GM23338 (cell line): ENCODE measurements around the gene PPP2R5D. TPM values are rescaled to one million over a fixed set of nuclear protein-coding genes. Genes with fewer than 3 reads are reported as not detected.

Experiments
- ATAC-seq: fragments of 200-7000 bp; cut with Tn5 transposase; 3 replicates; pipeline ENCODE4 v1.9.1; 2020
- DNase-seq: peaks from one replicate; pipeline ENCODE4 v3.0.0-alpha.2; 2015; ENCODE audit warnings: low spot score
- H2AFZ ChIP-seq: fragments of 200-600 bp; sonication (generic); 2 replicates; pipeline ENCODE4 v1.8.0; 2016; ENCODE audit warnings: antibody characterized with exemption, mild to moderate bottlenecking, moderate library complexity
- H3F3A ChIP-seq: fragments of 200-600 bp; sonication (generic); replicated peaks from 2 replicates; pipeline ENCODE4 v1.8.0; 2017; ENCODE audit warnings: antibody characterized with exemption, mixed run types, low read depth
- H3K27ac ChIP-seq: fragments of 200-600 bp; sonication (generic); 2 replicates; pipeline ENCODE4 v1.6.1; 2016; ENCODE audit warnings: low read depth
- H3K27me3 ChIP-seq: fragments of 200-600 bp; sonication (generic); 2 replicates; pipeline ENCODE4 v1.8.0; 2016; ENCODE audit warnings: mild to moderate bottlenecking, mixed run types, moderate library complexity; ENCODE audit not compliant: insufficient read depth
- H3K36me3 ChIP-seq: fragments of 200-600 bp; sonication (generic); 2 replicates; pipeline ENCODE4 v1.8.0; 2016; ENCODE audit warnings: mild to moderate bottlenecking; ENCODE audit not compliant: insufficient read depth
- H3K4me1 ChIP-seq: fragments of 200-600 bp; sonication (generic); 2 replicates; pipeline ENCODE4 v1.8.0; 2016; ENCODE audit warnings: mild to moderate bottlenecking, moderate library complexity; ENCODE audit not compliant: insufficient read depth
- H3K4me2 ChIP-seq: fragments of 200-600 bp; sonication (generic); 2 replicates; pipeline ENCODE4 v1.7.1; 2017; ENCODE audit warnings: mixed run types
- H3K4me3 ChIP-seq: fragments of 200-600 bp; sonication (generic); 2 replicates; pipeline ENCODE4 v1.6.1; 2016; ENCODE audit warnings: mixed run types
- H3K79me2 ChIP-seq: fragments of 200-600 bp; sonication (generic); replicated peaks from 2 replicates; pipeline ENCODE4 v1.8.0; 2017; ENCODE audit warnings: mild to moderate bottlenecking; ENCODE audit not compliant: insufficient read depth
- H3K9me2 ChIP-seq: fragments of 200-600 bp; sonication (generic); 2 replicates; pipeline ENCODE4 v1.8.0; 2017; ENCODE audit not compliant: insufficient read depth
- H4K20me1 ChIP-seq: fragments of 200-600 bp; sonication (generic); replicated peaks from 2 replicates; pipeline ENCODE4 v1.8.0; 2017; ENCODE audit warnings: mild to moderate bottlenecking; ENCODE audit not compliant: insufficient read depth
- H3K27ac Mint-ChIP-seq: 2 replicates; pipeline ENCODE4 v1.8.0; 2020; ENCODE audit warnings: inconsistent platforms, mild to moderate bottlenecking, moderate library complexity, mixed read lengths
- H3K27me3 Mint-ChIP-seq: 3 replicates; pipeline ENCODE4 v1.8.0; 2022; ENCODE audit warnings: low read depth, mild to moderate bottlenecking, moderate library complexity, mixed read lengths, inconsistent platforms; ENCODE audit not compliant: insufficient read depth, poor library complexity
- H3K36me3 Mint-ChIP-seq: 3 replicates; pipeline ENCODE4 v1.8.0; 2021; ENCODE audit warnings: low read depth, mild to moderate bottlenecking, inconsistent platforms, moderate library complexity, mixed read lengths
- H3K4me1 Mint-ChIP-seq: 3 replicates; pipeline ENCODE4 v1.8.0; 2020; ENCODE audit warnings: mild to moderate bottlenecking, inconsistent platforms, mixed read lengths
- H3K4me3 Mint-ChIP-seq: 3 replicates; pipeline ENCODE4 v1.8.0; 2021; ENCODE audit warnings: moderate library complexity, mild to moderate bottlenecking, inconsistent platforms, mixed read lengths
- H3K9me3 Mint-ChIP-seq: 3 replicates; pipeline ENCODE4 v1.8.0; 2020; ENCODE audit warnings: moderate library complexity, mild to moderate bottlenecking, inconsistent platforms, mixed read lengths
- CREB1 ChIP-seq: fragments of 250-450 bp; sonication (Bioruptor Pico); IDR thresholded peaks from 2 replicates; pipeline ENCODE4 v1.5.0; 2020; ENCODE audit warnings: low read depth, mild to moderate bottlenecking, moderate library complexity
- ETS1 ChIP-seq: IDR thresholded peaks from 2 replicates; pipeline ENCODE4 v1.6.1; 2016; ENCODE audit warnings: antibody characterized with exemption
- EZH2 ChIP-seq: fragments of 200-600 bp; sonication (generic); IDR thresholded peaks from one replicate; pipeline ENCODE4 v1.8.0; 2017; ENCODE audit warnings: antibody characterized with exemption, mild to moderate bottlenecking, low read depth; ENCODE audit not compliant: unreplicated experiment
- EZH2phosphoT487 ChIP-seq: fragments of 200-600 bp; sonication (generic); IDR thresholded peaks from one replicate; pipeline ENCODE4 v1.8.1; 2018; ENCODE audit warnings: antibody characterized with exemption; ENCODE audit not compliant: unreplicated experiment
- JUNB ChIP-seq: IDR thresholded peaks from one replicate; pipeline ENCODE4 v1.6.1; 2016; ENCODE audit warnings: antibody characterized with exemption; ENCODE audit not compliant: unreplicated experiment
- NANOG ChIP-seq: IDR thresholded peaks from 2 replicates; pipeline ENCODE4 v1.6.1; 2016; ENCODE audit warnings: antibody characterized with exemption, borderline replicate concordance
- POLR2AphosphoS5 ChIP-seq: IDR thresholded peaks from 2 replicates; pipeline ENCODE4 v1.6.1; 2016; ENCODE audit warnings: antibody characterized with exemption, low read depth
- REST ChIP-seq: IDR thresholded peaks from one replicate; pipeline ENCODE4 v1.6.1; 2018; ENCODE audit warnings: antibody characterized with exemption; ENCODE audit not compliant: unreplicated experiment
- STAT1 ChIP-seq: IDR thresholded peaks from one replicate; pipeline ENCODE4 v1.6.1; 2016; ENCODE audit warnings: antibody characterized with exemption; ENCODE audit not compliant: unreplicated experiment
- ZNF114 ChIP-seq: fragments of 250-450 bp; sonication (Bioruptor Pico); IDR thresholded peaks from 2 replicates; pipeline ENCODE4 v1.5.0; 2020; ENCODE audit warnings: mild to moderate bottlenecking, moderate library complexity
- ZNF331 ChIP-seq: fragments of 250-450 bp; sonication (Bioruptor Pico); IDR thresholded peaks from 2 replicates; pipeline ENCODE4 v1.5.0; 2020; ENCODE audit warnings: low read depth, mild to moderate bottlenecking, moderate library complexity
- polyA plus RNA-seq: library from polyadenylated mRNA; unstranded; fragments of >200 nt; fragmentation: Nextera tagmentation; extraction: Ambion mirVana; gene quantifications from 2 replicates; pipeline ENCODE4 v1.2.1, GENCODE V29; 2016
- total RNA-seq: library from RNA; depleted of rRNA; stranded (reverse); fragments of >200 nt; shearing (Covaris generic); gene quantifications from 2 replicates; pipeline ENCODE4 v1.2.3, GENCODE V29; 2014
- TF ChIP-seq, protein P1 (sequence below): fragments of 250-450 bp; sonication (Bioruptor Pico); IDR thresholded peaks from 2 replicates; pipeline ENCODE4 v1.5.0; 2020; ENCODE audit warnings: mild to moderate bottlenecking, moderate library complexity
- TF ChIP-seq, protein P2 (sequence below), 2 experiments: fragments of 200-600 bp in 1 of 2; sonication (generic) in 1 of 2; conservative IDR thresholded peaks; 2 replicates each; pipeline versions ENCODE4 v1.5.1 to v1.6.1; 2016 to 2017; ENCODE audit warnings: antibody characterized with exemption in 2 of 2, low read depth in 2 of 2, mild to moderate bottlenecking in 2 of 2, moderate library complexity in 1 of 2

PPP2R5D gene
- total and polyA plus RNA-seq, 2 experiments from 2014 or later: 20.0 to 55.3 TPM

- H2AFZ ChIP-seq: no peak overlapping the region
- Mint-ChIP-seq H3K36me3 (peaks cover 42% of the 10 kb centered on the region), H3K4me1 (peaks cover 18% of the 10 kb centered on the region), H3K4me3 (no peak overlapping the region), H3K27ac (no peak overlapping the region), H3K9me3 (no peaks in the 10 kb centered on the region), H3K27me3 (peaks cover 11% of the 10 kb centered on the region)
- no peak overlapping the region for H3K4me3 ChIP-seq
- H3K4me1 ChIP-seq: peaks cover 7% of the 10 kb centered on the region; the same call in 1 of the 2 replicates
- DNase-seq (no peak), ATAC-seq (no peak)
- no peaks in the 10 kb centered on the region for H3K36me3 ChIP-seq
- H3F3A ChIP-seq: 0 out of 2 replicates have a peak, but pooled peaks cover under 1% of the 10 kb centered on the region
- H4K20me1 ChIP-seq: no peaks in the 10 kb centered on the region
- no peaks in the 10 kb centered on the region for H3K9me2 ChIP-seq
- no peak overlapping the region for H3K27ac ChIP-seq
- no peak overlapping the region for H3K4me2 ChIP-seq
- H3K79me2 ChIP-seq: no peaks in the 10 kb centered on the region; the same call in 1 of the 2 replicates
- H3K27me3 ChIP-seq: no peaks in the 10 kb centered on the region
- no peak for TF ChIP-seq NANOG
- TF ChIP-seq CREB1: no peak
- no peak for TF ChIP-seq STAT1
- TF ChIP-seq JUNB: no peak
- TF ChIP-seq POLR2AphosphoS5: no peak
- TF ChIP-seq ZNF114 (CRISPR knock-in tag): no peak
- TF ChIP-seq EZH2: no peak
- TF ChIP-seq, protein P1, sequence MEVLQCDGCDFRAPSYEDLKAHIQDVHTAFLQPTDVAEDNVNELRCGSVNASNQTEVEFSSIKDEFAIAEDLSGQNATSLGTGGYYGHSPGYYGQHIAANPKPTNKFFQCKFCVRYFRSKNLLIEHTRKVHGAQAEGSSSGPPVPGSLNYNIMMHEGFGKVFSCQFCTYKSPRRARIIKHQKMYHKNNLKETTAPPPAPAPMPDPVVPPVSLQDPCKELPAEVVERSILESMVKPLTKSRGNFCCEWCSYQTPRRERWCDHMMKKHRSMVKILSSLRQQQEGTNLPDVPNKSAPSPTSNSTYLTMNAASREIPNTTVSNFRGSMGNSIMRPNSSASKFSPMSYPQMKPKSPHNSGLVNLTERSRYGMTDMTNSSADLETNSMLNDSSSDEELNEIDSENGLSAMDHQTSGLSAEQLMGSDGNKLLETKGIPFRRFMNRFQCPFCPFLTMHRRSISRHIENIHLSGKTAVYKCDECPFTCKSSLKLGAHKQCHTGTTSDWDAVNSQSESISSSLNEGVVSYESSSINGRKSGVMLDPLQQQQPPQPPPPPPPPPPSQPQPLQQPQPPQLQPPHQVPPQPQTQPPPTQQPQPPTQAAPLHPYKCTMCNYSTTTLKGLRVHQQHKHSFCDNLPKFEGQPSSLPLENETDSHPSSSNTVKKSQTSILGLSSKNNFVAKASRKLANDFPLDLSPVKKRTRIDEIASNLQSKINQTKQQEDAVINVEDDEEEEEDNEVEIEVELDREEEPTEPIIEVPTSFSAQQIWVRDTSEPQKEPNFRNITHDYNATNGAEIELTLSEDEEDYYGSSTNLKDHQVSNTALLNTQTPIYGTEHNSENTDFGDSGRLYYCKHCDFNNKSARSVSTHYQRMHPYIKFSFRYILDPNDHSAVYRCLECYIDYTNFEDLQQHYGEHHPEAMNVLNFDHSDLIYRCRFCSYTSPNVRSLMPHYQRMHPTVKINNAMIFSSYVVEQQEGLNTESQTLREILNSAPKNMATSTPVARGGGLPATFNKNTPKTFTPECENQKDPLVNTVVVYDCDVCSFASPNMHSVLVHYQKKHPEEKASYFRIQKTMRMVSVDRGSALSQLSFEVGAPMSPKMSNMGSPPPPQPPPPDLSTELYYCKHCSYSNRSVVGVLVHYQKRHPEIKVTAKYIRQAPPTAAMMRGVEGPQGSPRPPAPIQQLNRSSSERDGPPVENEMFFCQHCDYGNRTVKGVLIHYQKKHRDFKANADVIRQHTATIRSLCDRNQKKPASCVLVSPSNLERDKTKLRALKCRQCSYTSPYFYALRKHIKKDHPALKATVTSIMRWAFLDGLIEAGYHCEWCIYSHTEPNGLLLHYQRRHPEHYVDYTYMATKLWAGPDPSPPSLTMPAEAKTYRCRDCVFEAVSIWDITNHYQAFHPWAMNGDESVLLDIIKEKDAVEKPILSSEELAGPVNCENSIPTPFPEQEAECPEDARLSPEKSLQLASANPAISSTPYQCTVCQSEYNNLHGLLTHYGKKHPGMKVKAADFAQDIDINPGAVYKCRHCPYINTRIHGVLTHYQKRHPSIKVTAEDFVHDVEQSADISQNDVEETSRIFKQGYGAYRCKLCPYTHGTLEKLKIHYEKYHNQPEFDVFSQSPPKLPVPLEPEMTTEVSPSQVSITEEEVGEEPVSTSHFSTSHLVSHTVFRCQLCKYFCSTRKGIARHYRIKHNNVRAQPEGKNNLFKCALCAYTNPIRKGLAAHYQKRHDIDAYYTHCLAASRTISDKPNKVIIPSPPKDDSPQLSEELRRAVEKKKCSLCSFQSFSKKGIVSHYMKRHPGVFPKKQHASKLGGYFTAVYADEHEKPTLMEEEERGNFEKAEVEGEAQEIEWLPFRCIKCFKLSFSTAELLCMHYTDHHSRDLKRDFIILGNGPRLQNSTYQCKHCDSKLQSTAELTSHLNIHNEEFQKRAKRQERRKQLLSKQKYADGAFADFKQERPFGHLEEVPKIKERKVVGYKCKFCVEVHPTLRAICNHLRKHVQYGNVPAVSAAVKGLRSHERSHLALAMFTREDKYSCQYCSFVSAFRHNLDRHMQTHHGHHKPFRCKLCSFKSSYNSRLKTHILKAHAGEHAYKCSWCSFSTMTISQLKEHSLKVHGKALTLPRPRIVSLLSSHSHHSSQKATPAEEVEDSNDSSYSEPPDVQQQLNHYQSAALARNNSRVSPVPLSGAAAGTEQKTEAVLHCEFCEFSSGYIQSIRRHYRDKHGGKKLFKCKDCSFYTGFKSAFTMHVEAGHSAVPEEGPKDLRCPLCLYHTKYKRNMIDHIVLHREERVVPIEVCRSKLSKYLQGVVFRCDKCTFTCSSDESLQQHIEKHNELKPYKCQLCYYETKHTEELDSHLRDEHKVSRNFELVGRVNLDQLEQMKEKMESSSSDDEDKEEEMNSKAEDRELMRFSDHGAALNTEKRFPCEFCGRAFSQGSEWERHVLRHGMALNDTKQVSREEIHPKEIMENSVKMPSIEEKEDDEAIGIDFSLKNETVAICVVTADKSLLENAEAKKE (CRISPR knock-in tag): no peak
- TF ChIP-seq ZNF331: no peak
- TF ChIP-seq, protein P2, sequence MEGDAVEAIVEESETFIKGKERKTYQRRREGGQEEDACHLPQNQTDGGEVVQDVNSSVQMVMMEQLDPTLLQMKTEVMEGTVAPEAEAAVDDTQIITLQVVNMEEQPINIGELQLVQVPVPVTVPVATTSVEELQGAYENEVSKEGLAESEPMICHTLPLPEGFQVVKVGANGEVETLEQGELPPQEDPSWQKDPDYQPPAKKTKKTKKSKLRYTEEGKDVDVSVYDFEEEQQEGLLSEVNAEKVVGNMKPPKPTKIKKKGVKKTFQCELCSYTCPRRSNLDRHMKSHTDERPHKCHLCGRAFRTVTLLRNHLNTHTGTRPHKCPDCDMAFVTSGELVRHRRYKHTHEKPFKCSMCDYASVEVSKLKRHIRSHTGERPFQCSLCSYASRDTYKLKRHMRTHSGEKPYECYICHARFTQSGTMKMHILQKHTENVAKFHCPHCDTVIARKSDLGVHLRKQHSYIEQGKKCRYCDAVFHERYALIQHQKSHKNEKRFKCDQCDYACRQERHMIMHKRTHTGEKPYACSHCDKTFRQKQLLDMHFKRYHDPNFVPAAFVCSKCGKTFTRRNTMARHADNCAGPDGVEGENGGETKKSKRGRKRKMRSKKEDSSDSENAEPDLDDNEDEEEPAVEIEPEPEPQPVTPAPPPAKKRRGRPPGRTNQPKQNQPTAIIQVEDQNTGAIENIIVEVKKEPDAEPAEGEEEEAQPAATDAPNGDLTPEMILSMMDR (conservative IDR thresholded peaks at IDR 0.05; ENCODE audit: low read depth in 2 of 2): no peak
- TF ChIP-seq REST: no peak
- no peak for TF ChIP-seq ETS1
- TF ChIP-seq EZH2phosphoT487: no peak
These were observed 63.6 kb downstream of the PPP2R5D start for GRCh38 chr6:43047998-43048397.
